Effector memory CD4-positive, alpha-beta T cell (primary cell): Measurements from ENCODE around the gene LBH.

Source experiments
- DNase-seq, 3 donors: peaks; one replicate each; pipeline ENCODE4 v3.0.0-alpha.2; 2020
- H3K27ac ChIP-seq: 2 replicates; pipeline ENCODE4 v1.7.0; 2013; ENCODE audit warnings: mild to moderate bottlenecking, low read length, moderate library complexity; ENCODE audit not compliant: insufficient read depth, poor library complexity, severe bottlenecking
- H3K27me3 ChIP-seq: replicated peaks from 2 replicates; pipeline ENCODE4 v1.7.0; 2013; ENCODE audit warnings: mild to moderate bottlenecking, low read length; ENCODE audit not compliant: insufficient read depth, control insufficient read depth, poor library complexity, severe bottlenecking
- H3K36me3 ChIP-seq: 2 replicates; pipeline ENCODE4 v1.7.0; 2013; ENCODE audit warnings: mild to moderate bottlenecking, low read length, moderate library complexity; ENCODE audit not compliant: control insufficient read depth, insufficient read depth
- H3K4me1 ChIP-seq: 2 replicates; pipeline ENCODE4 v1.7.0; 2013; ENCODE audit warnings: low read length, mild to moderate bottlenecking; ENCODE audit not compliant: control insufficient read depth, insufficient read depth, poor library complexity, severe bottlenecking
- H3K4me3 ChIP-seq: 2 replicates; pipeline ENCODE4 v1.7.0; 2013; ENCODE audit warnings: low read length, low read depth, mild to moderate bottlenecking; ENCODE audit not compliant: insufficient read depth, poor library complexity, severe bottlenecking
- H3K9me3 ChIP-seq: 2 replicates; pipeline ENCODE4 v1.7.0; 2013; ENCODE audit warnings: mild to moderate bottlenecking, low read length, moderate library complexity; ENCODE audit not compliant: control insufficient read depth

The LBH gene

GRCh38 chr2:30255466-30256408, 24.4 kb downstream of the LBH start:
- peaks cover 77% of the 10 kb centered on the region for H3K4me1 ChIP-seq
- H3K27ac ChIP-seq, result peak overlapping the region; percentile 54
- DNase-seq, result no peak
- H3K4me3 ChIP-seq, result no peak overlapping the region
- peaks cover 45% of the 10 kb centered on the region for H3K36me3 ChIP-seq
- H3K9me3 ChIP-seq, result no peaks in the 10 kb centered on the region
- H3K27me3 ChIP-seq, result no peaks in the 10 kb centered on the region

DNA sequence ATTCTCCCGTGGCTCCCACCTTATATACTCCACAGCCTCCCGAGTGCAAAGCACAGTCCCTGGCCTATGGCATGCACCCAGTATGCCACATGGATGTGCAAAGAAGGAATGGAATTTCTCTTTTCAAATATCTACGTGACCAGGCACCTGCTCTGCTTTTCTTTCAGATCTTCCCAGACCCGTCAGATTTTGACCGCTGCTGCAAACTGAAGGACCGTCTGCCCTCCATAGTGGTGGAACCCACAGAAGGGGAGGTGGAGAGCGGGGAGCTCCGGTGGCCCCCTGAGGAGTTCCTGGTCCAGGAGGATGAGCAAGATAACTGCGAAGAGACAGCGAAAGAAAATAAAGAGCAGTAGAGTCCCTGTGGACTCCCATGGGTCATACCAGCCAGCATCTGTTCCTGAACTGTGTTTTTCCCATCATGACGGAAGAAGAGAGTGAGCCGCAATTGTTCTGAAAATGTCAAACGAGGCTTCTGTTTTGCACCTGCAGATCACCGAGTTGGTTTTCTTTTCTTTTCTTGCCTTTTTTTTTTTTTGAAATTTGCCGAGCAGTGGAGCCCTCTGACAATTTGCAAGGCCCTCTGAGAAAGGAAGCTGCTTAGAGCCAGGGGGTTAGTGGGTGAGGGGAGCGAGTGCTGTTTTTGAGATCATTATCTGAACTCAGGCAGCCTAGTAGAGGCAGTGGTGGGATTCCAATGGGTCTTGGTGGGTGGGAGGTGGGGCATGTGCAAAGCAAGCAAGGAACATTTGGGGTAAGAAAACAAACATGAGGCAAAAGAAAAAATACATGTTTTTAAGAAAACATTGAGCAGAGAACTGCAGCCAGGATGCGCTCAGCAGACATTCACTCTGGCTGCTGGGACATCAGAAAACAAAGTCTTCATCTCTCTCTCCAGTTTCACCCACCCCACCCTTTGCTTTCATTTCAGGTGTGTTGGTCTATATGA, 26.2 kb downstream of the LBH start:
- H3K9me3 ChIP-seq, result no peaks in the 10 kb centered on the region
- H3K36me3 ChIP-seq, result peaks cover 45% of the 10 kb centered on the region
- DNase-seq, result no peak
- H3K27me3 ChIP-seq, result no peaks in the 10 kb centered on the region
- peak overlapping the region; percentile 46 for H3K27ac ChIP-seq
- H3K4me1 ChIP-seq, result peaks cover 63% of the 10 kb centered on the region
- H3K4me3 ChIP-seq, result no peak overlapping the region

GRCh38 chr2:30259071-30259470, 27.7 kb downstream of the LBH start:
- Histone ChIP-seq H3K4me3 (no peak overlapping the region), H3K36me3 (peaks cover 45% of the 10 kb centered on the region), H3K9me3 (no peaks in the 10 kb centered on the region), H3K27ac (no peak overlapping the region), H3K4me1 (peaks cover 49% of the 10 kb centered on the region), H3K27me3 (no peaks in the 10 kb centered on the region)
- no peak for DNase-seq

DNA sequence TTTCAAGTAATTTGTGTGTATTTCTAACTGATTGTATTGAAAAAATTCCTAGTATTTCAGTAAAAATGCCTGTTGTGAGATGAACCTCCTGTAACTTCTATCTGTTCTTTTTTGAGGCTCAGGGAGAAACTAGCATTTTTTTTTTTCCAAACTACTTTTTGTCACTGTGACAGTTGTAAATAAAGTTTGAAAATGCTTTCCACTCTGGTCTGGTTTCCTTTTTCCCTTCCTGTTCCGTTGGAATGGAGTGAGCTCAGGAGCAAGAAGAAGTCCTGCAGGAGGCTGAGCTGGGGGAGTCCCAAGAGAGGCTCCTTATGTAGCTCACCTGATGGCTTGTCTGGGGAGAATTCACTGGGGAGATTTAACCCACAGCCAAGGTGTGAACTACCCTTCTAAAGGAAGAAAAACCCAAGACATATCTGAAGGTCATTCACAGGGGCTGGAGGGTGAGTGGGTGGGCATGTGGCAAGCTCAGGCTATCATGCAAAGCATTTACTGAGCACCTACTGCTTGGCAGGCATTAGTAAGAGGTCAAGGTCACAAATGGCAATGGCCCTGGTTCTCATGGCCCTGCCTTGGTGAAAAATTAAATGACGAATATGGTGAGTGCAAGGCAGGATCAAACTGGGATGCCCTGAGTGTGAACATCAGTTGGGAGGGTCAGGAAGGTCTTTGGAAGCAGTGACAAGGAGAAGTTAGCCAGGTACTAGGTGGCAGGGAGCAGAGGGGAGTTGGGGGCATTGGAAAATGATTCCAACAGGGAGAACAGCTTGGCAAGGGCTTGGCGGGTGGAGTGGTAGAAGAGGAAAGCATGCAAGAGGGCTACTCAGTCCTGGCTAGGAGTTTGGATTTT, 28.7 kb downstream of the LBH start:
- H3K36me3 ChIP-seq, result peaks cover 45% of the 10 kb centered on the region
- no peak overlapping the region for H3K4me3 ChIP-seq
- peaks cover 48% of the 10 kb centered on the region for H3K4me1 ChIP-seq
- no peak for DNase-seq
- H3K27ac ChIP-seq, result peak overlapping the region; percentile 1
- H3K27me3 ChIP-seq, result no peaks in the 10 kb centered on the region
- no peaks in the 10 kb centered on the region for H3K9me3 ChIP-seq

DNA sequence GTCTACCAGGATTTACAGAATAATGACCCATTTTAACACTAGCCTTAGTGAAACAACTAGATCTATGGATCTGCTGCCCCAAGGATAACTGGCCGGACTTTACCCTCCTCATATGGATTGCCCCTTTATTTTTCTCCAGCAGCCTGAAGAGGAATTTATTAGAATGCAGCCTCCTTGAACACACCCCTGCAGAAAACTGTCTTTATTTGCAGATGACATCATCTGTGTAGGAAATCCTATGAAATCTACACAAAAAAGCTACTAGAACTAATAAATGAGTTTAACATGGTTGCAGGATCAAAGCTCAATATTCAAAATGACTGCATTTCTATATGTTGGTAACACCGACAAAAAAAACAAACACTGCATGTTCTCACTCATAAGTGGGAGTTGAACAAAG, 29.6 kb downstream of the LBH start:
- no peak overlapping the region for H3K27ac ChIP-seq

GRCh38 chr2:30261695-30262211, 30.4 kb downstream of the LBH start:
- no peaks in the 10 kb centered on the region for H3K27me3 ChIP-seq
- no peaks in the 10 kb centered on the region for H3K9me3 ChIP-seq
- H3K36me3 ChIP-seq, result peaks cover 32% of the 10 kb centered on the region
- no peak overlapping the region for H3K4me3 ChIP-seq
- DNase-seq, result no peak
- no peak overlapping the region for H3K27ac ChIP-seq
- peaks cover 45% of the 10 kb centered on the region for H3K4me1 ChIP-seq

More for the DNA sequence above, 29.6 kb downstream of the LBH start:
- Histone ChIP-seq H3K4me1 (peaks cover 48% of the 10 kb centered on the region), H3K27me3 (no peaks in the 10 kb centered on the region), H3K9me3 (no peaks in the 10 kb centered on the region), H3K36me3 (peaks cover 39% of the 10 kb centered on the region), H3K4me3 (no peak overlapping the region)
- no peak for DNase-seq

DNA sequence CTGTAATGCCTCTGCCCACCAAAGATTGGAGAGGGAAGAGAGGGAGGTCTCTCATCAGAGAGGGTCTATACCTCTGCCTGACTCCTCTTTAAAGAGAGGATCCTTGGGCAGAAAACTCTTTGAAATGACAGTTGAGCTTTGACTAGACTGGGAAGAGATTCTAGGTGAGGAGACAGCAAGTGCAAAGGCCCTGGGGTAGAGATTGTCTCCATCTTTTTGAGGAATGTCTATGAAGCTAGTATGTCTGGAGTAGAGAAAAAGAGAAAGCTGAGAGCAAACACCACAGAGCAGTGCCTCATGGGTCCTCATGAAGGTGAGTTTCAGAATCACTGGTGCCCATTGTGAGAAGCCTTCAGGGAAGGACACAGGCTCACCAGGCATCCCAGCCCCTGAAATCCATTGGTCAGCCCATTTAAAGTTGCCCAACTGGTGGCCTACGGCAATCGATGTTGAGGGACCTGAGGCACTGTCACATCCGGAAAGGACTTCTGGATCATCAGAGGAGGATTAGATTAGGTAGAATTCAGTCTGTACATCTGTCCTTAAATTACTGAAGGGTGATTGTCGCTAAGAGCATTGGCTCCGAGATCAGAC, 31.5 kb downstream of the LBH start:
- Histone ChIP-seq H3K36me3 (peaks cover 22% of the 10 kb centered on the region), H3K4me3 (no peak overlapping the region), H3K27ac (no peak overlapping the region), H3K4me1 (peaks cover 46% of the 10 kb centered on the region), H3K27me3 (no peaks in the 10 kb centered on the region), H3K9me3 (no peaks in the 10 kb centered on the region)
- no peak for DNase-seq

DNA sequence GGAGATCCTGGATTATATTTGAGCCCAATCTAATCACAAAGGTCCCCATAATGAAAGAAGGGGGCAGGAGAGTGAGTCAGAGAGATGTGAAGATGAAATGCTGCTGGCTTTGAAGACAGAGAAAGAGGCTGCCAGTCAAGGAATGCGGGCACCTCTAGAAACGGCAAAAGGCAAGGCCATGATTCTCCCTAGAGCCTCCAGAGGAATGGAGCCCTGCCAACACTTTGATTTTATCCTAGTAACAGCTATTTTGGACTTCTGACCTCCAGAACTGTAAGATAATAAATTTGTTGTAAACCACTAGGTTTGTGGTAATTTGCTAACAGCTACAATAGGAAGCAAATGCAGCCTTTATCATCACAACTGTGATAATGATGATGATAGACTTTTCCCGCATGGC, 32.9 kb downstream of the LBH start:
- H3K4me3 ChIP-seq, result no peak overlapping the region
- peaks cover 7% of the 10 kb centered on the region for H3K36me3 ChIP-seq
- H3K27me3 ChIP-seq, result no peaks in the 10 kb centered on the region
- H3K9me3 ChIP-seq, result no peaks in the 10 kb centered on the region
- no peak for DNase-seq
- H3K27ac ChIP-seq, result peak overlapping the region; percentile 70
- peaks cover 46% of the 10 kb centered on the region for H3K4me1 ChIP-seq
